Muscle of leg (tissue), 11 donors: ENCODE data around the gene APOA1. TPM values are rescaled to one million over a fixed set of nuclear protein-coding genes. Genes with fewer than 3 reads are reported as not detected.

ENCODE experiments used
- DNase-seq: peaks from one replicate; pipeline ENCODE4 v3.0.0; 2013
- H3K27ac ChIP-seq: one replicate; pipeline ENCODE4 v1.5.1; 2013; ENCODE audit warnings: mild to moderate bottlenecking, low read length, control low read depth
- H3K27me3 ChIP-seq: one replicate; pipeline ENCODE4 v1.6.1; 2013; ENCODE audit warnings: low read length; ENCODE audit not compliant: control insufficient read depth, insufficient read depth
- H3K36me3 ChIP-seq: one replicate; pipeline ENCODE4 v1.6.1; 2013; ENCODE audit warnings: low read length; ENCODE audit not compliant: control insufficient read depth, insufficient read depth
- H3K4me1 ChIP-seq: one replicate; pipeline ENCODE4 v1.6.1; 2013; ENCODE audit warnings: low read length; ENCODE audit not compliant: control insufficient read depth, insufficient read depth
- H3K4me3 ChIP-seq: one replicate; pipeline ENCODE4 v1.5.1; 2013; ENCODE audit warnings: low read length, control low read depth
- H3K9me3 ChIP-seq: replicated peaks from 2 replicates; pipeline ENCODE4 v1.6.1; 2013; ENCODE audit warnings: low read depth, low read length; ENCODE audit not compliant: control insufficient read depth
- WGBS: methylation state at CpG from one replicate; pipeline ENCODE4 v1.1.5; 2013; ENCODE audit warnings: missing lambda C conversion rate; ENCODE audit not compliant: insufficient coverage; 5-methylcytosine and 5-hydroxymethylcytosine counted together
- polyA plus RNA-seq, 8 donors: library from polyadenylated mRNA; unstranded; fragments of 120-200 nt; gene quantifications; one replicate each; pipeline versions ENCODE4 v1.2.1 to v1.2.3, GENCODE V29; 2013; ENCODE audit warnings: inconsistent platforms in 1 of 8, low replicate concordance in 1 of 8; ENCODE audit not compliant: insufficient read length in 8 of 8, insufficient read depth in 1 of 8
- total RNA-seq: library from RNA; stranded (reverse); fragments of 120-200 nt; gene quantifications from one replicate; pipeline ENCODE4 v1.2.4, GENCODE V29; 2013

Gene APOA1
- total and polyA plus RNA-seq, 9 donors = 1.4 to 230 (median 3.3) TPM

GRCh38 chr11:116849486-116849885, 12.1 kb upstream of the APOA1 start:
- Histone ChIP-seq H3K9me3 (no peaks in the 10 kb centered on the region), H3K27ac (no peak overlapping the region), H3K27me3 (no peaks in the 10 kb centered on the region), H3K4me1 (peaks cover 10% of the 10 kb centered on the region), H3K4me3 (no peak overlapping the region), H3K36me3 (peaks cover 70% of the 10 kb centered on the region)
- no peak for DNase-seq
- WGBS = 84% methylated on average over 6 of the region's 6 CpGs

- WGBS = 95% methylated on average over 12 of the region's 12 CpGs
- no peak overlapping the region for H3K4me3 ChIP-seq
- no peaks in the 10 kb centered on the region for H3K9me3 ChIP-seq
- H3K27me3 ChIP-seq = no peaks in the 10 kb centered on the region
- no peak overlapping the region for H3K27ac ChIP-seq
- H3K4me1 ChIP-seq = peaks cover 10% of the 10 kb centered on the region
- H3K36me3 ChIP-seq = peaks cover 66% of the 10 kb centered on the region
- DNase-seq = no peak
Observed at GRCh38 chr11:116849060-116849459, 11.6 kb upstream of the APOA1 start.

GRCh38 chr11:116847612-116848011, 10.2 kb upstream of the APOA1 start:
- H3K36me3 ChIP-seq = peaks cover 70% of the 10 kb centered on the region
- no peak overlapping the region for H3K27ac ChIP-seq
- no peaks in the 10 kb centered on the region for H3K9me3 ChIP-seq
- peaks cover 8% of the 10 kb centered on the region for H3K4me1 ChIP-seq
- H3K4me3 ChIP-seq = no peak overlapping the region
- H3K27me3 ChIP-seq = no peaks in the 10 kb centered on the region
- 89% methylated on average over 3 of the region's 4 CpGs for WGBS
- no peak for DNase-seq

- 79% methylated on average over 2 of the region's 4 CpGs for WGBS
- Histone ChIP-seq H3K9me3 (no peaks in the 10 kb centered on the region), H3K27ac (no peak overlapping the region), H3K4me1 (no peaks in the 10 kb centered on the region), H3K4me3 (no peak overlapping the region), H3K27me3 (no peaks in the 10 kb centered on the region), H3K36me3 (peaks cover 62% of the 10 kb centered on the region)
- no peak for DNase-seq
Observed at GRCh38 chr11:116844722-116845121, 7.3 kb upstream of the APOA1 start.

GRCh38 chr11:116843661-116844060, 6.2 kb upstream of the APOA1 start:
- 94% methylated on average over 4 of the region's 9 CpGs for WGBS
- H3K27ac ChIP-seq = no peak overlapping the region

GRCh38 chr11:116842909-116843308, 5.5 kb upstream of the APOA1 start:
- 71% methylated on average over 4 of the region's 4 CpGs for WGBS
- H3K36me3 ChIP-seq = peaks cover 45% of the 10 kb centered on the region
- DNase-seq = no peak

More at GRCh38 chr11:116843661-116844060, 6.2 kb upstream of the APOA1 start:
- no peaks in the 10 kb centered on the region for H3K9me3 ChIP-seq
- H3K4me3 ChIP-seq = no peak overlapping the region
- peaks cover 51% of the 10 kb centered on the region for H3K36me3 ChIP-seq
- no peak for DNase-seq
- no peaks in the 10 kb centered on the region for H3K27me3 ChIP-seq
- H3K4me1 ChIP-seq = no peaks in the 10 kb centered on the region

GRCh38 chr11:116842117-116842516, 4.7 kb upstream of the APOA1 start:
- DNase-seq = no peak
- 89% methylated on average over 3 of the region's 4 CpGs for WGBS

More at GRCh38 chr11:116842909-116843308, 5.5 kb upstream of the APOA1 start:
- H3K9me3 ChIP-seq = no peaks in the 10 kb centered on the region
- H3K27me3 ChIP-seq = no peaks in the 10 kb centered on the region
- no peak overlapping the region for H3K27ac ChIP-seq
- no peaks in the 10 kb centered on the region for H3K4me1 ChIP-seq
- no peak overlapping the region for H3K4me3 ChIP-seq

GRCh38 chr11:116840746-116841296, 3.4 kb upstream of the APOA1 start:
- Histone ChIP-seq H3K27ac (no peak overlapping the region), H3K9me3 (no peaks in the 10 kb centered on the region), H3K4me3 (no peak overlapping the region), H3K27me3 (no peaks in the 10 kb centered on the region), H3K4me1 (peaks cover 7% of the 10 kb centered on the region), H3K36me3 (peaks cover 24% of the 10 kb centered on the region)
- DNase-seq = no peak
- 80% methylated on average over 2 of the region's 9 CpGs for WGBS

More at GRCh38 chr11:116842117-116842516, 4.7 kb upstream of the APOA1 start:
- no peak overlapping the region for H3K4me3 ChIP-seq
- H3K36me3 ChIP-seq = peaks cover 37% of the 10 kb centered on the region
- H3K27ac ChIP-seq = no peak overlapping the region
- H3K4me1 ChIP-seq = no peaks in the 10 kb centered on the region
- H3K27me3 ChIP-seq = no peaks in the 10 kb centered on the region
- H3K9me3 ChIP-seq = no peaks in the 10 kb centered on the region

GRCh38 chr11:116840224-116840745, 2.9 kb upstream of the APOA1 start:
- Histone ChIP-seq H3K27ac (no peak overlapping the region), H3K27me3 (no peaks in the 10 kb centered on the region), H3K36me3 (peaks cover 19% of the 10 kb centered on the region), H3K4me1 (peaks cover 12% of the 10 kb centered on the region), H3K4me3 (no peak overlapping the region), H3K9me3 (no peaks in the 10 kb centered on the region)
- WGBS = 49% methylated on average over 4 of the region's 6 CpGs
- no peak for DNase-seq

- DNase-seq = no peak
- H3K9me3 ChIP-seq = no peaks in the 10 kb centered on the region
- H3K36me3 ChIP-seq = peaks cover 8% of the 10 kb centered on the region
- no peak overlapping the region for H3K27ac ChIP-seq
- no peaks in the 10 kb centered on the region for H3K27me3 ChIP-seq
- peaks cover 19% of the 10 kb centered on the region for H3K4me1 ChIP-seq
- H3K4me3 ChIP-seq = no peak overlapping the region
- WGBS = 50% methylated on average over 2 of the region's 6 CpGs
Observed at GRCh38 chr11:116838321-116839084, 1.1 kb upstream of the APOA1 start.
